Forelimb muscle (tissue), 1 donor: ENCODE data around the gene SAMD11. TPM values are rescaled to one million over a fixed set of nuclear protein-coding genes. Genes with fewer than 3 reads are reported as not detected.

Experiments
- DNase-seq: peaks from one replicate; pipeline ENCODE4 v3.0.0-alpha.2; 2013; ENCODE audit warnings: low read depth
- polyA plus RNA-seq: library from polyadenylated mRNA; unstranded; fragments of 120-200 nt; gene quantifications from one replicate; pipeline ENCODE4 v1.2.1, GENCODE V29; 2013; ENCODE audit not compliant: insufficient read length

Gene SAMD11
- polyA plus RNA-seq, 1 donor, result 5.6 TPM

GRCh38 chr1:963301-963651 lies 39.6 kb downstream of the SAMD11 start:
- DNase-seq, result no peak

GRCh38 chr1:963746-964525 lies 40.2 kb downstream of the SAMD11 start:
- DNase-seq, result no peak

GRCh38 chr1:964691-965525 lies 41.2 kb downstream of the SAMD11 start:
- DNase-seq, result no peak

- no peak for DNase-seq
Observed at GRCh38 chr1:965526-966134, 41.9 kb downstream of the SAMD11 start.

GRCh38 chr1:966135-966703 lies 42.5 kb downstream of the SAMD11 start, which contains the start of gene PLEKHN1:
PLEKHN1 (plus strand) TSS chr1:966482; CDS start chr1:966532, 50 bp downstream.
- no peak for DNase-seq

- DNase-seq, result no peak
Observed at GRCh38 chr1:966704-967300, 43.1 kb downstream of the SAMD11 start.

- no peak for DNase-seq
Observed at GRCh38 chr1:967466-968343, 44.0 kb downstream of the SAMD11 start.

- no peak for DNase-seq
Observed at GRCh38 chr1:969260-969855, 45.6 kb downstream of the SAMD11 start.

- no peak for DNase-seq
Observed at GRCh38 chr1:970242-970972, 46.7 kb downstream of the SAMD11 start.

- DNase-seq, result no peak
Observed at GRCh38 chr1:970973-971730, 47.4 kb downstream of the SAMD11 start.

- DNase-seq, result no peak
Observed at GRCh38 chr1:971751-972506, 48.2 kb downstream of the SAMD11 start.

- no peak for DNase-seq
Observed at GRCh38 chr1:972726-973458, 49.2 kb downstream of the SAMD11 start.

GRCh38 chr1:973459-974292 lies 50.0 kb downstream of the SAMD11 start:
- no peak for DNase-seq

GRCh38 chr1:974293-974640 lies 50.5 kb downstream of the SAMD11 start:
- no peak for DNase-seq

GRCh38 chr1:974687-975328 lies 51.1 kb downstream of the SAMD11 start:
- DNase-seq, result no peak

GRCh38 chr1:975365-975764 lies 51.6 kb downstream of the SAMD11 start:
- no peak for DNase-seq
